ENCODE results near the gene ARHGAP44.

GRCh38 chr17:12808723-12809122 lies 19.4 kb downstream of the ARHGAP44 start:
- TF ChIP-seq, protein P1, sequence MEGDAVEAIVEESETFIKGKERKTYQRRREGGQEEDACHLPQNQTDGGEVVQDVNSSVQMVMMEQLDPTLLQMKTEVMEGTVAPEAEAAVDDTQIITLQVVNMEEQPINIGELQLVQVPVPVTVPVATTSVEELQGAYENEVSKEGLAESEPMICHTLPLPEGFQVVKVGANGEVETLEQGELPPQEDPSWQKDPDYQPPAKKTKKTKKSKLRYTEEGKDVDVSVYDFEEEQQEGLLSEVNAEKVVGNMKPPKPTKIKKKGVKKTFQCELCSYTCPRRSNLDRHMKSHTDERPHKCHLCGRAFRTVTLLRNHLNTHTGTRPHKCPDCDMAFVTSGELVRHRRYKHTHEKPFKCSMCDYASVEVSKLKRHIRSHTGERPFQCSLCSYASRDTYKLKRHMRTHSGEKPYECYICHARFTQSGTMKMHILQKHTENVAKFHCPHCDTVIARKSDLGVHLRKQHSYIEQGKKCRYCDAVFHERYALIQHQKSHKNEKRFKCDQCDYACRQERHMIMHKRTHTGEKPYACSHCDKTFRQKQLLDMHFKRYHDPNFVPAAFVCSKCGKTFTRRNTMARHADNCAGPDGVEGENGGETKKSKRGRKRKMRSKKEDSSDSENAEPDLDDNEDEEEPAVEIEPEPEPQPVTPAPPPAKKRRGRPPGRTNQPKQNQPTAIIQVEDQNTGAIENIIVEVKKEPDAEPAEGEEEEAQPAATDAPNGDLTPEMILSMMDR (IDR thresholded peaks at IDR 0.05), result no peak
- no peak for TF ChIP-seq ZFX (IDR thresholded peaks at IDR 0.05; ENCODE audit: borderline replicate concordance)

Data from 22Rv1 (cell line).